Adrenal gland (tissue), 5 donors: Measurements from ENCODE around the gene KCNA2.

Experiments used
- CTCF ChIP-seq, 6 experiments: fragments of 450-650 bp in 4 of 6; fragments of 200-600 bp in 2 of 6; sonication (generic) in 1 of 6; IDR thresholded peaks; 1 replicate in 5 of 6; 2 replicates in 1 of 6; pipeline versions ENCODE4 v1.5.1 to v1.8.0; 2016 to 2021; ENCODE audit warnings: antibody characterized with exemption in 6 of 6, mild to moderate bottlenecking in 2 of 6, moderate library complexity in 1 of 6
- POLR2A ChIP-seq, 2 donors: fragments of 450-650 bp; IDR thresholded peaks; one replicate each; pipeline ENCODE4 v1.6.1; 2017; ENCODE audit warnings: antibody characterized with exemption in 2 of 2, mild to moderate bottlenecking in 2 of 2, moderate library complexity in 1 of 2
- donor health status: DM: no; HTN: no; CAD: no.

- TF ChIP-seq CTCF (IDR thresholded peaks at IDR 0.05): no peak
- no peak for TF ChIP-seq POLR2A (IDR thresholded peaks at IDR 0.05)
Measured at GRCh38 chr1:110607536-110608230, 1.5 kb upstream of the KCNA2 start.
